ENCODE data around the gene NXPH1.

NXPH1 gene

DNA sequence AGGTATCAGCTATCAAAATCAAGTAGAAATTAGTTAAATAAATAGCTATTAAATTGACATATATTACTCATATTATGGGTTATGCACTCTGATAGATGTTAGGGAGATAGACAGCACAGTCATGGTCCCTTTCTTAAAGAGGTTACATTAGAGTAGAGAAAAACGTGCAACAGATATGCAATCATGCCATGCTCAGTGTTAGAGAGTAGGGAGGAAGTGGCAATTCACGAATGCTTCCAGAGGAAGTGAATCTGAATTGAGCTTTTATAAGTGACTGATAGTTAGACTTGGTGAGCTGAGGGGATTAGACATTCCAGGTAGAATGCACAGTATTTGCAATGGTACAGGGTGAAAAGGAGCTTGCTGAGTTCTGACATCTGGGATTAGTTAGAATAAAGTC lies 349.8 kb downstream of the NXPH1 start:
- no peak overlapping the region for H3K4me3 ChIP-seq (ENCODE audit: low read length)
- TF ChIP-seq, protein P1, sequence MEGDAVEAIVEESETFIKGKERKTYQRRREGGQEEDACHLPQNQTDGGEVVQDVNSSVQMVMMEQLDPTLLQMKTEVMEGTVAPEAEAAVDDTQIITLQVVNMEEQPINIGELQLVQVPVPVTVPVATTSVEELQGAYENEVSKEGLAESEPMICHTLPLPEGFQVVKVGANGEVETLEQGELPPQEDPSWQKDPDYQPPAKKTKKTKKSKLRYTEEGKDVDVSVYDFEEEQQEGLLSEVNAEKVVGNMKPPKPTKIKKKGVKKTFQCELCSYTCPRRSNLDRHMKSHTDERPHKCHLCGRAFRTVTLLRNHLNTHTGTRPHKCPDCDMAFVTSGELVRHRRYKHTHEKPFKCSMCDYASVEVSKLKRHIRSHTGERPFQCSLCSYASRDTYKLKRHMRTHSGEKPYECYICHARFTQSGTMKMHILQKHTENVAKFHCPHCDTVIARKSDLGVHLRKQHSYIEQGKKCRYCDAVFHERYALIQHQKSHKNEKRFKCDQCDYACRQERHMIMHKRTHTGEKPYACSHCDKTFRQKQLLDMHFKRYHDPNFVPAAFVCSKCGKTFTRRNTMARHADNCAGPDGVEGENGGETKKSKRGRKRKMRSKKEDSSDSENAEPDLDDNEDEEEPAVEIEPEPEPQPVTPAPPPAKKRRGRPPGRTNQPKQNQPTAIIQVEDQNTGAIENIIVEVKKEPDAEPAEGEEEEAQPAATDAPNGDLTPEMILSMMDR (conservative IDR thresholded peaks at IDR 0.05; ENCODE audit: low read depth, low read length) = no peak
- no peak for DNase-seq (ENCODE audit: low read depth)

DNA sequence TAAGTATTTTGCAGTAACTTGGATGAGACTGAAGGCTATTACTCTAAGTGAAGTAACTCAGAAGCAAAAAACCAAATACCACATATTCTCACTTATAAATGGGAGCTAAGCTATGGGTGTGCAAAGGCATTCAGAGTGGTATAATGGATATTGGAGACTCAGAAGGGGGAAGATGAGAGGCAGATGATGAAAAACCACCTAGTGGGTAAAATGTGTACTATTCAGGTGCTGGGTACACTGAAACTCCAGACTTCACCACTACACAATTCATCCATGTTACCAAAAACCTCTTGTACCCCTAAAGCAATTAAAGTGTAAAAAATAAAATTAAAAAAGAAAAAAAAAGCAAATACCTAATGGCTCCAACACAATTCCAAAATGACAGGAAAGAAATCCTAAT lies 351.7 kb downstream of the NXPH1 start:
- no peak overlapping the region for H3K4me3 ChIP-seq (ENCODE audit: low read length)
- TF ChIP-seq, protein P1 (conservative IDR thresholded peaks at IDR 0.05; ENCODE audit: low read depth, low read length) = no peak
- DNase-seq (ENCODE audit: low read depth) = no peak

DNA sequence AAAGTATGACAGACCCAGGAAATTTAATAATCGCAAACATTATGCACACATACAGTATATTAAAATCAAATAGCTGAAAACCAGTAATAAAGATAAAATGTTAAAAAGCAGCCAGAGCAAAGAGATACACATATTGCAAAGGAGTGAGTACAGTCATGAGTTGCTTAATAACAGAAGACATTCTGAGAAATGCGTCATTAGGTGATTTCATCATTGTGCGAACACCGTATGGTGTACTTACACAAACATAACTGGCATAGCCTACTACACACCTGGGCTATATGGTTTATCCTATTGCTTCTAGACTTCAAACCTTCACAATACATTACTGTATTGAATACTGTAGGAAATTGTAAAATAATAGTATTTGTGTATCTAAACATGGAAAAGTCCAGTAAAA lies 367.6 kb downstream of the NXPH1 start:
- TF ChIP-seq, protein P1 (conservative IDR thresholded peaks at IDR 0.05; ENCODE audit: low read depth, low read length) = no peak
- no peak for DNase-seq (ENCODE audit: low read depth)
- H3K4me3 ChIP-seq (ENCODE audit: low read length) = no peak overlapping the region

Data from retinal pigment epithelial cell (primary cell).